ENCODE measurements around the gene ZNF783. TPM values are rescaled to one million over a fixed set of nuclear protein-coding genes. Genes with fewer than 3 reads are reported as not detected.

Gene ZNF783
- total RNA-seq, 6 experiments from 2014 or later: 7.8 to 8.9 (median 8.5) TPM

DNA sequence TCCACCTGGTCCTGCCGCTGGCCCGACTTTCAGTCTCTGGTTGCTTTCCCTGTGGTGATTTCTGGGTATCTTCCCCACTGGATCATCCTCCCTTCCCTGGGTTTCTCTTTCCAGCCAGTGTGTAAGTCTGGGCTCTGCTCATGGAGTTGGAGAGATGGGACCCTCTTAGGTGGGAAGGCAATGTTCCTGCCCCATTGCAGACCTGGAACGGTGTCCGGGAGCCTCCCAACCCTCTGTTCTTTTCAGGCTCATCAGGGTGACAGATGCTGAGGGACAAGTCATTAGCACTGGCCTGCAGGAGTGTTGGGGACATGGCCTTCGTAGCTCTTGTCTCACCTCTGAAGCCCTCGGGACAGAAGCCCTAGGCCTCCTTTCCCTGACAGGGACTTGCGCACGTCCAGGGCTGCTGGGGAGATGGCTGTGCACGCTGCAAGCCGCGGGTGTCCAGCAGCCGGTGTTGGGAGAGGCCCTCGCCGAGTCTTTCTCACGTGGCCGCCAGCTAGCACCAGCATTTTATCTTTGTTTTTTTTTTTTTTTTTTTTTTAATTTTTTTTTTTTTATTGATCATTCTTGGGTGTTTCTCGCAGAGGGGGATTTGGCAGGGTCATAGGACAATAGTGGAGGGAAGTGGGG is 17.2 kb downstream of the ZNF783 start:
- TF ChIP-seq, protein P1, sequence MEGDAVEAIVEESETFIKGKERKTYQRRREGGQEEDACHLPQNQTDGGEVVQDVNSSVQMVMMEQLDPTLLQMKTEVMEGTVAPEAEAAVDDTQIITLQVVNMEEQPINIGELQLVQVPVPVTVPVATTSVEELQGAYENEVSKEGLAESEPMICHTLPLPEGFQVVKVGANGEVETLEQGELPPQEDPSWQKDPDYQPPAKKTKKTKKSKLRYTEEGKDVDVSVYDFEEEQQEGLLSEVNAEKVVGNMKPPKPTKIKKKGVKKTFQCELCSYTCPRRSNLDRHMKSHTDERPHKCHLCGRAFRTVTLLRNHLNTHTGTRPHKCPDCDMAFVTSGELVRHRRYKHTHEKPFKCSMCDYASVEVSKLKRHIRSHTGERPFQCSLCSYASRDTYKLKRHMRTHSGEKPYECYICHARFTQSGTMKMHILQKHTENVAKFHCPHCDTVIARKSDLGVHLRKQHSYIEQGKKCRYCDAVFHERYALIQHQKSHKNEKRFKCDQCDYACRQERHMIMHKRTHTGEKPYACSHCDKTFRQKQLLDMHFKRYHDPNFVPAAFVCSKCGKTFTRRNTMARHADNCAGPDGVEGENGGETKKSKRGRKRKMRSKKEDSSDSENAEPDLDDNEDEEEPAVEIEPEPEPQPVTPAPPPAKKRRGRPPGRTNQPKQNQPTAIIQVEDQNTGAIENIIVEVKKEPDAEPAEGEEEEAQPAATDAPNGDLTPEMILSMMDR (IDR thresholded peaks at IDR 0.05): no peak
- no peak for DNase-seq
- H3K36me3 Mint-ChIP-seq (ENCODE audit: low read depth): peaks cover 25% of the 10 kb centered on the region
- no peaks in the 10 kb centered on the region for H3K9me3 Mint-ChIP-seq
- H3K4me1 Mint-ChIP-seq (ENCODE audit: low read depth): no peaks in the 10 kb centered on the region
- no peaks in the 10 kb centered on the region for H3K27me3 Mint-ChIP-seq (ENCODE audit: insufficient read depth)
- no peak overlapping the region for H3K4me3 Mint-ChIP-seq
- H3K27ac Mint-ChIP-seq: no peak overlapping the region

GRCh38 chr7:149280151-149280550 is 18.2 kb downstream of the ZNF783 start:
- Mint-ChIP-seq H3K36me3 (ENCODE audit: low read depth) (peaks cover 17% of the 10 kb centered on the region), H3K9me3 (no peaks in the 10 kb centered on the region), H3K27ac (no peak overlapping the region), H3K4me3 (no peak overlapping the region), H3K4me1 (ENCODE audit: low read depth) (no peaks in the 10 kb centered on the region), H3K27me3 (ENCODE audit: insufficient read depth) (no peaks in the 10 kb centered on the region)
- no peak for DNase-seq
- TF ChIP-seq, protein P1 (IDR thresholded peaks at IDR 0.05): no peak

DNA sequence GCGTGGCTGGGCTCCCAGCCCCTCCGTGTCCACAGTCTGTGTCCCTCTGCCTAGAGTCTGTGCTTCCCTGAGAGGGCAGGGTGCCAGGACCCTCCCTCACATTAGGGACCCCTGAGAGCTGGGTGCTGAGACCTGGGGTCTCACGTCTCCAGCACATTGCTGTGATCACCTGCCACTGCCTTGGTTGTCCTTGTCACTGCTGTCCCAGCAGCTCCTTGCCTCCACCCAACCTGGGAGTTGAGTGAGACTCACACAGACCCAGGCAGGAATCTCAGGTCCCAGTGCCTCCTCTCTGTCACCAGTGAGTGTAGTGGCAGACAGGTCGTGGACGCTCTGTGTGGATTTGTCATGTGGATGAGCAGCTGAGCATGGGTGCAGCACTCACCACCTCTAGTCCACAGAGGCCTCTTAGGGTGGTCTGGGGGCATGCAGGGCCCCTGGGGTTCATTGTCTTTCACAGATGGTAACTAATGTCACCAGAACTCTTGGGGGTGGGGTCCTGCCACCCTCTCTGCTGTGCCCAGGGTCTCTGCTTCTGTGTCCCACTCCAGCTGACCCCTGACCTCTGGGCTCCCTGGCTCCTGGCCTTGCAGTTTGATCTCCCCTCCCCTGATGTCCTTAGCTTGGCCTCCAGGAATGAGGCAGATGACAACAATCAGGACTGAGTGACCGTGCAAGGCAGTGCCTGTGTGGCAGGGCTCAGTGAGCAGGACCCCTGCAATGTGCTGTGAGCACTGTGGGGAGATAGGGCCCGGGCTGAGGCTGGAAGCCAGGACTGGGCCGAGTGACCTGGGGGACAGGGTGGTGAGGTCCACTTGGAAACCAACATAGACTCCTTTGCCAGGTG is 18.9 kb downstream of the ZNF783 start:
- Mint-ChIP-seq H3K36me3 (ENCODE audit: low read depth) (peaks cover 21% of the 10 kb centered on the region), H3K4me3 (no peak overlapping the region)
- TF ChIP-seq, protein P1 (IDR thresholded peaks at IDR 0.05): no peak

GRCh38 chr7:149281508-149282330 is 19.7 kb downstream of the ZNF783 start:
- Mint-ChIP-seq H3K4me3 (no peak overlapping the region), H3K4me1 (ENCODE audit: low read depth) (peaks cover 11% of the 10 kb centered on the region), H3K27me3 (ENCODE audit: insufficient read depth) (no peaks in the 10 kb centered on the region), H3K27ac (no peak overlapping the region), H3K9me3 (no peaks in the 10 kb centered on the region), H3K36me3 (ENCODE audit: low read depth) (peaks cover 16% of the 10 kb centered on the region)
- TF ChIP-seq, protein P1 (IDR thresholded peaks at IDR 0.05): no peak
- DNase-seq: no peak

More for the DNA sequence above, 18.9 kb downstream of the ZNF783 start:
- no peaks in the 10 kb centered on the region for H3K9me3 Mint-ChIP-seq
- no peak overlapping the region for H3K27ac Mint-ChIP-seq
- no peaks in the 10 kb centered on the region for H3K27me3 Mint-ChIP-seq (ENCODE audit: insufficient read depth)
- H3K4me1 Mint-ChIP-seq (ENCODE audit: low read depth): peaks cover 6% of the 10 kb centered on the region
- DNase-seq: no peak

DNA sequence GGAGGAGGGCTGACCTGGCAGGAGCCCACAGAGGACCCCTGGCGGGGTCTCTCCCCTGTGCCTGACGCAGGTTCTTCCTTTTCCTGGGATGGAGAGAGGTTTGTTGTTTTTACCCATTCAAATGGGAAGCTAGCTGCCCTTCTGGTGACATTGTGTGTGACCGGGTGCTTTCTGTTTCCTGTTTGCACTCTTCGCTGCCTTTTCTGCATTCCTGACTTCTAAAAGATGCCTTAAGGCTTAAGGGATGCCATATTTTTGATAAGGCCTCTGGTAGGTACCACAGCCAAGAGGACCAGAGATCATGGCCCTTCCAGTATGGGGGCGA is 20.3 kb downstream of the ZNF783 start:
- H3K4me1 Mint-ChIP-seq (ENCODE audit: low read depth): peaks cover 11% of the 10 kb centered on the region
- H3K4me3 Mint-ChIP-seq: no peak overlapping the region
- TF ChIP-seq, protein P1 (IDR thresholded peaks at IDR 0.05): no peak
- H3K36me3 Mint-ChIP-seq (ENCODE audit: low read depth): peaks cover 12% of the 10 kb centered on the region
- no peak for DNase-seq
- H3K27ac Mint-ChIP-seq: no peak overlapping the region
- no peaks in the 10 kb centered on the region for H3K27me3 Mint-ChIP-seq (ENCODE audit: insufficient read depth)
- H3K9me3 Mint-ChIP-seq: no peaks in the 10 kb centered on the region
